HG03378 (cell line): ENCODE data around the gene ATG7.
"Not testable (repeated sequence)": the region's sequence is repeated elsewhere in the genome, so short reads cannot be mapped to it uniquely, and the experiment has no call there.

Source experiments
- ATAC-seq: cut with Tn5 transposase; IDR thresholded peaks from one replicate; pipeline ENCODE4 v1.9.1; 2021; ENCODE audit warnings: mild to moderate bottlenecking, moderate library complexity; ENCODE audit not compliant: unreplicated experiment

The ATG7 gene

GRCh38 chr3:11348877-11349276, 76.7 kb downstream of the ATG7 start:
- ATAC-seq = not testable (repeated sequence)

DNA sequence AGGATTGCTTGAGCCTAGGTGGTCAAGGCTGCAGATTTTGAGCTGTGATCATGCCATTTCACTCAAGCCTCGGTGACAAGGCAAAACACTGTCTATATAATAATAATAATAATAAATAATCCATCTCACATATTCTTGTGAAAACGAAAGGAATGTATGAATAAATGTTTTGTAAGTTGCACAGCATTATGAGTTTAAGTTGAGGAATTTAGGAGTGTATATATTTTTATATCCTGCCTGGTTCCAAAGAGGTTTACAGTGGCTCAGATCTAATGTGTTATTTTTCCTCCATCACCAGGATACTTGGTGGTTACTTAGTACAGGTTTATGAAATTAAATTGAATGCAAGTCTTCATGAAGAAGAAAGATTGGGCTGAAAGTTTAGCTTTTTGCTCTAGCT, 77.2 kb downstream of the ATG7 start:
- no peak for ATAC-seq

GRCh38 chr3:11350374-11350773, 78.2 kb downstream of the ATG7 start:
- no peak for ATAC-seq

GRCh38 chr3:11351451-11351850, 79.3 kb downstream of the ATG7 start:
- no peak for ATAC-seq

DNA sequence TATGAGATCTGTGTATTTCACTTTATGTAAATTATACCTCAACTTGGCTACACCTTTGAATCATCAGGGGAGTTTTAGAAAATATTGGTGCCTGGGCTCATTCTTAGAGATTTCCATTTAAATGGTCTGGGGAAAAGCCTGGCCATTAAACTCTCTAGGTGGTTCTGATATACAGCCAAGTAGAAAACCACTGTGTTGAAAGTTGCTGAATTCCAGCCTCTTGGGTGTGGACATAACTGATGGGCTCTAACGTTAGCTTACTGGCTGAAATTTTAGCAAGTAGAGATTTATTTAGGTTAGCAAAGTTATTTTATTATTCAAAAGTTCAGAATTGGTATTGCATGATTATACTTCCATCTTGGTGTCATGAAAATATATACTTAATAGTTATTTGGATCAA, 84.1 kb downstream of the ATG7 start:
- no peak for ATAC-seq

DNA sequence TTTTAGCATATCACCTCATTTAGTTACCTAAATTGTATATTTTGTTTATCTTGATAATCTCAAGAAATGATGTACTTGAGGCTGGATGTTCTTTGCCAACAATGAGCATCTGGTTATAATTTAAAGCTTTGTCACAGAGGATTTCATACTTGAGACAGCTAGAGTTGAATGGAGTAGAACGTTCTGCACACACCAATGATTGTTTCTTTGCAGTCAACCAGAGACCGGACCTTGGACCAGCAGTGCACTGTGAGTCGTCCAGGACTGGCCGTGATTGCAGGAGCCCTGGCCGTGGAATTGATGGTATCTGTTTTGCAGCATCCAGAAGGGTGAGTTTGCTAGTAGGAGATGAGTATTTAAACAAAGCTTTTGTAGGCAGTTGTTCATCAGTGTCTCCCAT, 90.4 kb downstream of the ATG7 start:
- no peak for ATAC-seq

DNA sequence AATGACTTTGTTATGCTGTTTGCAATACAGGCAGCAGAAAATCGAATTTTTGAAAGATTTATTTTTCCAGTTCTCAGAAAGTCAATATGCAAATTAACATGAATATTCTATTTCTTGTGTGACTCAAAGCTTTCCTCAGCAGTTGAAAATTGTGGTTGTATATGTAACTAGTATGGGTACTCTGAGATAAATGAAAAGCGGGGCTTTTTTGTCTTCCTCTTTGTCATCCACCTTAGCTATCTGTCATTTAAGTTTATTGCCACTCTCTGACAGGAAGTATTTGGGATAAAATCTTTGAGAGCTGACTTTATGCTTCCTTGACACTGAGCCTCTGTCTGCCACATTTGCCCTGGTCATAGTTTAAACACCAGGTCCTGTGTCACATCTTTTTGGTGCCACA, 91.5 kb downstream of the ATG7 start:
- no peak for ATAC-seq

DNA sequence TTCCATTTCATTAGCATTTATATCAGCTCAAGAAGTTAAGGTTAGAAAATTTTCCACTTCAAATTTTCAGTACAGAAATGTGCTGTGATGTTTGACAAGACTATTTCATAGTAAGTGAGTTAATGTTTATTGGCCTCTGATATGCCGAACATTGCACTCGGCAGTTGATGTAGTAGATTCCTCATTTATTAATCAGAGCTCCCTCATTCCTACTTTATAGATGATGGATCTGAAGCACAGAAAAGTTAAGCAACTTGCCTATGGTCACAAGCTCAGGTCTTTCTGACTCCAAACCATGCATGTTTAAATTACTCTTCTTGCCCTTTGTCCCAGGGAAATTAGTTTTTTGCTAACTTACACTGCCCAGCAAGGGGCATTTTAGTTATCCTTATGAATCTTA, 92.0 kb downstream of the ATG7 start:
- ATAC-seq = no peak

- no peak for ATAC-seq
These were observed 95.0 kb downstream of the ATG7 start for GRCh38 chr3:11367143-11367693.

- ATAC-seq = no peak
These were observed 98.0 kb downstream of the ATG7 start for GRCh38 chr3:11370191-11370590.

- ATAC-seq = no peak
These were observed 98.8 kb downstream of the ATG7 start for GRCh38 chr3:11370966-11371365.

DNA sequence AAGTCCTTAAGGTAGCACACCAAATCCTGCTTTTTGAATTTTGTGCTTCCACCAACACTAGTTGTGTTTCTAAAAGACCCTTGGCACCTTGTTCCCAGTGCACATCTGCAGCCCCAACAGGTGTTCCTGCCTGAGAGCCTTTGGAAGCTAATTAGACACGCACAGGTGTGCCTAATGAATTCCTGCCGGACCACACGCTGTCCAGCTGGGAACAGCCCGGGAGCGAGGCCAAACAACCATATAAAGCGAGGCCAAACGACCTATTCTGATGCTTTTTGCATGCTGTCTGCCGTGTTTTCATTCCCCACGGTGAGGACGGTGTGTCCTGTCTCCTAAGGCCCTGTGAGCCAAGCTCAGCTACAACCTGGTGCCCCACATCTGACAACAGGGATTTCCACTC, 99.5 kb downstream of the ATG7 start:
- no peak for ATAC-seq

DNA sequence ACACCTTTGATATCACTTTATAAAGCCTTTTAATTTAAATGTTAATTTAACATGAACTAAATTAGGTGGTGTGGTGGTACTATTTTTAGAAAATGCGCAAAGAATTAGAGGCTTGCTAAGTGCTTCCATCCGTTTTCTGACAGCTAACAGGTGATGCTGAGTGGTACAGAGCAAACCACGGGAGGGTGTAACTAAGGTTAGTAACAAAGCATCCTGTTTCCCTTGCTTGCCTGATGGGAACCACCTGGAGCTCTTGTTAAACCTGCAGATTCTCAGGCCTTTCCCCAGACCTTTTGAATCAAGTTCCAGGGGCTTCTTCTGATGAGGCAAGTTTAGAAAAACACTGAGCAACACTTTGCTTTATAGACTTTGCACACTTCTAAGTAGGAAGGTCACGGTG, 101.0 kb downstream of the ATG7 start:
- no peak for ATAC-seq

DNA sequence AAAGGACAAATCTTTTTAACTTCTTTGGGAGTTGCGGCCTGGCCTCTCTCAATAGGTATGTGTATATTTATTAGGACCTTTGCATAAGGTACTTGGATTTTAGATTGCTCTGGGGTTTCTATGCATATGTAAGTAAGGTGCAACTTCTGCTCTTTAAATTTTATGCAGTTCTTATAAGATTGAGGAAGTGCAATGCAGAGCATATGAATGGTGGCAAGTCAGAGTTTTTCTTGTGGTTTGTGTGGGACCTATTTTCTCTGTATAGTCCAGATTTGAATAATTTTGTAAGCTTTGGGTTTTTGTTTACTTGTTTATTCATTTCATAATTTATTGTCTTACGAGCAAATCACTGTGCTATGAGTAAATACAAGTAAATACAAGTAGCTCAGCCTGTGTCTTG, 101.5 kb downstream of the ATG7 start:
- ATAC-seq = no peak

DNA sequence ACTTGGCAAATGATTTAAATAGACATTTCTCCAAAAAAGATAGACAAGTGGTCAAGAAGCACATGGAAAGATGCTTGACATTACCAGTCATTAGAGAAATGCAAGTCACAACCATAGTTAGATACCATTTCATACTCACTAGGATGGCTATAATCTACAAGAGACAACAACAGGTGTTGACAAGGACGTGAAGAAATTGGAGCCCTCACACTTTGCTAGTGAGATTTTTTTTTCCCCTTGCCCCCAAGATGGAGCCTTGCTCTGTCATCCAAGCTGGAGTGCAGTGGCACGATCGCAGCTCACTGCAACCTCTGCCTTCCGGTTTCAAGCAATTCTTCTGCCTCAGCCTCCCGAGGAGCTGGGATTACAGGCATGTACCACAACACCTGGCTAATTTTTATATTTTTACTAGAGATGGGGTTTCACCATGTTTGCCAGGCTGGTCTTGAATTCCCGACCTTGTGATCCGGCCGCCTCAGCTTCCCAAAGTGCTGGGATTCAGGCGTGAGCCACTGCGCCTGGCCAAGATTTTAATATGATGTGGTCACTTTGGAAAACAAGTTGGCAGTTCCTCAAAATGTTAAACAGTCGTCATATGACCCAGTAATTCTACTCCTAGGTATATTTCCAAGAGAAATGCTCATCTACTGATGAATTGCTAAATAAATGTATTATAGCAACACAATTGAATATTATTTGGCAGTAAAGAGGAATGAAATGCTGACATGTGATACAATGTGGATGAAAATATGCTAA, 103.3 kb downstream of the ATG7 start:
- ATAC-seq = no peak

DNA sequence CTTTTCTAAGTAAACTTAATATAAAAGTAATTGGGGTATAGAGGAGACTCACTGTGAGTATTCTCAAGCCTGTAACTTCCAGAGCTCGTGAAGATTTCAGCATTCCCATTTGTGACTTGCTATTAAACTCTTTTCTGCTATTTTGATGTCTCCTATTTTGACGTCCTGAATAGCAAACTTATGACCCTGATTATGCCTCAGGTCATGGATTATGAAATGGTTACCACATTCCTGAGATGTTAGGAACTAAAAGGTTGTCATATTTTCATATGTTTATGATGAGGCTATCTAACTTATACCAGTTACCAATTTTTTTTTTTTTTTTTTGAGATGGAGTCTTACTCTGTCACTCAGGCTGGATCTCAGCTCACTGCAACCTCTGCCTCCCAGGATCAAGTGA, 105.5 kb downstream of the ATG7 start:
- ATAC-seq = no peak

DNA sequence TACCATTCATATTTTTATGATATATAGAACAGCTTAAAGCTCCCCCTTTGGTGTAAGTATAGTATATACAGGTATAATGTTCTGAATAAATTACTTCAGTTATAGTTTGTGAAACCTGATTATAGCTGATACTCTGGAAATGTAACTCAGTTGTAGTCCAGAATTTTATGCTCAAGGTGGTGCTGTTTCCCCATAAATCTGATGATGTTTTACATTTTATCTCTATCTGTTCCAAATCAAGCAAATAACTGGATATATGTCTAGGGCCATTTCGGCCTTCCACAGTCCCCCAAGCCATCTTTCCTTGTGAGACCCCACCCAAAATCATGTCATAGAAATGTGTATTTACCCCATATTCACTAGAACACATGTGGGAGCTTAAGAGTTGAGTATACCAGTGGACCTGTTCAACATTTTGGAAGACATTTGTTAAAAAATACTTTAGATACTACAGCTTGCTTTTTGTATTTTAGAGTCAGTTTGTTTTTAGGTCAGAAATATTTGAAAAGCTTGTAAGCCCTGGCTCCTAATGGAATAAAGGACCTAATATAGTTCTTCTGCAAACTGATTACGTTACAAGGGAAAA, 107.1 kb downstream of the ATG7 start:
- no peak for ATAC-seq

GRCh38 chr3:11379824-11380701, 107.9 kb downstream of the ATG7 start:
- no peak for ATAC-seq

GRCh38 chr3:11381141-11381540, 108.9 kb downstream of the ATG7 start:
- ATAC-seq = no peak

GRCh38 chr3:11381563-11381962, 109.4 kb downstream of the ATG7 start:
- ATAC-seq = no peak

DNA sequence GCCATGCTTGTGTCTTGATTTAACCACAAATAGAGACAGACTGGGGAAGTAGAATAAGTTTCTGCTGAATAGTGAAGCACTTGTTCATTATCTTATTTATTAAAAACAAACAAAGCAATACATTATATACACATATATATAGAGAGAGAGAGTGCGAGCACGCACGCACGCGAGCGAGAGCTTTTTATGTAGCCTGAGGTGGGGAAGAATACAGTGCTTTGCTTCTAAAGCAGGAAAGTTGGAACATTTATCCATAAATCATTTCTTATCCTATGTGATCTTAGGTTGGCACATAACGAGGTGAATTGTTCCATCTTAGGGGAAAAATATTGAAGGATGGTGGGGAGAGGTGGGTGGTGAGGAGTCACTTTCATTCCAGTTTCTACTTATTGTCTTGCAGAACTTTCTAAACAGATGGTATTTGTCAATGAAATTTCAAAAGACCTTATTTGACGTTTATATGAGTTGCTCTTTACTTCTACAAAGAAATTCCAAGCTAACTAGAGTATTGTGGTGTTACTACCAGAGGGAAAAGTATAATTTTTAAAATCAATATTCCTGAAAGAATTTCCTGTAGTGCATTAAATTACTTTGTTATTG, 110.0 kb downstream of the ATG7 start:
- no peak for ATAC-seq
